Endothelial cell of umbilical vein (primary cell): ENCODE data around the gene DOCK1. TPM values are rescaled to one million over a fixed set of nuclear protein-coding genes. Genes with fewer than 3 reads are reported as not detected.

Source experiments
- BruUV-seq: library from RNA; stranded (reverse); fragments of 400-500 nt; replicated peaks from 2 replicates; lab custom pipeline; 2021; lab: Mats Ljungman, UMichigan
- CTCF ChIA-PET: fragments of 300-600, 350-600 bp; sonication (Branson Sonifier 250); formaldehyde crosslinking; loops from one replicate; lab custom pipeline; 2021; ENCODE audit warnings: antibody characterized with exemption, inconsistent platforms; lab: Charles Lee
- POLR2A ChIA-PET: fragments of 300-600, 350-600 bp; sonication (Branson Sonifier 250); formaldehyde crosslinking; loops from one replicate; lab custom pipeline; 2021; ENCODE audit warnings: antibody characterized with exemption, inconsistent platforms; lab: Charles Lee
- DNase-seq: peaks from one replicate; pipeline ENCODE4 v3.0.0-alpha.2; 2011; ENCODE audit warnings: low read depth, low spot score
- FAIRE-seq: peaks from 2 replicates; lab custom pipeline; 2011; peaks lifted over from hg19 to GRCh38; lab: Jason Lieb, UNC
- H2AFZ ChIP-seq: 2 replicates; pipeline ENCODE4 v1.6.0; 2012; ENCODE audit warnings: low read depth, low read length, control low read depth, inconsistent platforms
- H3K27ac ChIP-seq: 2 replicates; pipeline ENCODE4 v1.5.1; 2011; ENCODE audit warnings: low read depth, mild to moderate bottlenecking, control low read depth, low read length, moderate library complexity; ENCODE audit not compliant: insufficient read depth
- H3K27me3 ChIP-seq, 2 experiments: 2 replicates each; pipeline versions ENCODE4 v1.6.0 to v1.6.1; 2011; ENCODE audit warnings: low read length in 2 of 2, mixed read lengths in 1 of 2; ENCODE audit not compliant: control insufficient read depth in 2 of 2, insufficient read depth in 2 of 2
- H3K36me3 ChIP-seq, 2 experiments: 2 replicates in 1 of 2; 3 replicates in 1 of 2; pipeline ENCODE4 v1.5.1; 2011; ENCODE audit warnings: low read length in 2 of 2, mild to moderate bottlenecking in 1 of 2, moderate library complexity in 1 of 2; ENCODE audit not compliant: control insufficient read depth in 2 of 2, insufficient read depth in 2 of 2; ENCODE audit errors: extremely low read depth in 1 of 2
- H3K4me1 ChIP-seq: 3 replicates; pipeline ENCODE4 v1.5.1; 2011; ENCODE audit warnings: mild to moderate bottlenecking, low read length; ENCODE audit not compliant: control insufficient read depth, insufficient read depth; ENCODE audit errors: extremely low read depth
- H3K4me2 ChIP-seq: 2 replicates; pipeline ENCODE4 v1.6.1; 2011; ENCODE audit warnings: low read length, control low read depth, mixed read lengths; ENCODE audit not compliant: insufficient read depth
- H3K4me3 ChIP-seq, 3 experiments: fragments of 200-600 bp in 1 of 3; sonication (generic), shearing (Covaris generic) in 1 of 3; replicated peaks in 1 of 3; 2 replicates each; pipeline ENCODE4 v1.5.1; 2011 to 2016; ENCODE audit warnings: control low read depth in 3 of 3, low read length in 3 of 3, mild to moderate bottlenecking in 2 of 3, inconsistent platforms in 1 of 3, low read depth in 1 of 3, moderate library complexity in 1 of 3; ENCODE audit not compliant: insufficient read depth in 1 of 3
- H3K79me2 ChIP-seq: 2 replicates; pipeline ENCODE4 v1.6.0; 2012; ENCODE audit warnings: low read length, inconsistent platforms; ENCODE audit not compliant: control insufficient read depth, insufficient read depth
- H3K9ac ChIP-seq: replicated peaks from 2 replicates; pipeline ENCODE3; 2011; ENCODE audit warnings: low read length, control low read depth; ENCODE audit not compliant: insufficient read depth; ENCODE audit errors: extremely low read depth
- H3K9me1 ChIP-seq: replicated peaks from 3 replicates; pipeline ENCODE4 v1.6.0; 2011; ENCODE audit warnings: mild to moderate bottlenecking, low read length; ENCODE audit not compliant: control insufficient read depth, insufficient read depth; ENCODE audit errors: extremely low read depth
- H3K9me3 ChIP-seq: replicated peaks from 2 replicates; pipeline ENCODE4 v1.5.1; 2012; ENCODE audit warnings: low read length, inconsistent platforms; ENCODE audit not compliant: control insufficient read depth, insufficient read depth
- H4K20me1 ChIP-seq: replicated peaks from 2 replicates; pipeline ENCODE3; 2011; ENCODE audit warnings: mild to moderate bottlenecking, low read length; ENCODE audit not compliant: control insufficient read depth, insufficient read depth; ENCODE audit errors: extremely low read depth
- EZH2 ChIP-seq: IDR thresholded peaks from 2 replicates; pipeline ENCODE4 v1.6.1; 2012; ENCODE audit warnings: borderline replicate concordance, low read depth, mild to moderate bottlenecking, moderate library complexity, low read length, inconsistent platforms; ENCODE audit not compliant: severe bottlenecking
- FOS ChIP-seq: IDR thresholded peaks from 2 replicates; pipeline ENCODE4 v1.6.1; 2011; ENCODE audit warnings: mild to moderate bottlenecking, low read length, moderate library complexity, borderline replicate concordance; ENCODE audit not compliant: insufficient read depth
- GATA2 ChIP-seq: IDR thresholded peaks from 2 replicates; pipeline ENCODE4 v1.7.0; 2011; ENCODE audit warnings: low read depth, mild to moderate bottlenecking, moderate library complexity, mixed read lengths, low read length; ENCODE audit not compliant: insufficient read length, insufficient read depth
- JUN ChIP-seq: IDR thresholded peaks from 2 replicates; pipeline ENCODE4 v1.6.1; 2011; ENCODE audit warnings: borderline replicate concordance, low read depth; ENCODE audit not compliant: insufficient read length, insufficient read depth
- MYC ChIP-seq: IDR thresholded peaks from one replicate; pipeline ENCODE4 v1.6.1; 2011; ENCODE audit warnings: mild to moderate bottlenecking, low read depth, low read length
- POLR2A ChIP-seq: IDR thresholded peaks from 2 replicates; pipeline ENCODE4 v1.6.1; 2012; ENCODE audit warnings: low read depth, mild to moderate bottlenecking, control low read depth, low read length
- POLR2AphosphoS5 ChIP-seq: IDR thresholded peaks from 2 replicates; pipeline ENCODE4 v1.6.1; 2012; ENCODE audit warnings: low read depth, mild to moderate bottlenecking, control low read depth, low read length, moderate library complexity; ENCODE audit not compliant: insufficient read depth
- dilution Hi-C: fragments of 300-500 bp; cut with MboI; formaldehyde crosslinking; loops from one replicate; pipeline ENCODE4 v1.15.0; 2019; ENCODE audit warnings: low sequenced_read_pairs; ENCODE audit not compliant: extremely low pct_ligation_motif_present
- intact Hi-C: fragments of 100-400 bp; cut with micrococcal nuclease; formaldehyde crosslinking; loops from one replicate; pipeline ENCODE4 v1.10.0; 2022
- polyA plus RNA-seq, 4 experiments: library from polyadenylated mRNA; depleted of rRNA in 3 of 4; stranded (reverse) in 3 of 4; unstranded in 1 of 4; fragments of >200 nt; gene quantifications; 2 replicates each; pipeline versions ENCODE4 v1.2.1 to v1.2.3, GENCODE V29; 2011 to 2012; ENCODE audit warnings: missing spikeins in 1 of 4
- total RNA-seq: library from RNA; stranded (reverse); gene quantifications from 2 replicates; pipeline ENCODE4 v1.2.3, GENCODE V29; 2021
- TF ChIP-seq, protein P1 (sequence below), 2 donors: IDR thresholded peaks; 1 replicate in 1 of 2; 2 replicates in 1 of 2; pipeline ENCODE4 v1.5.1; 2011; ENCODE audit warnings: low read length in 2 of 2, mild to moderate bottlenecking in 2 of 2, moderate library complexity in 2 of 2, control low read depth in 1 of 2, inconsistent platforms in 1 of 2, low read depth in 1 of 2; ENCODE audit not compliant: insufficient read depth in 1 of 2; ENCODE audit errors: extremely low read depth in 1 of 2
- TF ChIP-seq, protein P2 (sequence below): IDR thresholded peaks from 2 replicates; pipeline ENCODE4 v1.6.1; 2011; ENCODE audit not compliant: insufficient read depth, insufficient read length

Gene DOCK1
- total and polyA plus RNA-seq, 2 donors (not counting 3 experiments of a cell fraction or from before 2014, with no cell fraction given), result 22.5 to 83.1 TPM

DNA sequence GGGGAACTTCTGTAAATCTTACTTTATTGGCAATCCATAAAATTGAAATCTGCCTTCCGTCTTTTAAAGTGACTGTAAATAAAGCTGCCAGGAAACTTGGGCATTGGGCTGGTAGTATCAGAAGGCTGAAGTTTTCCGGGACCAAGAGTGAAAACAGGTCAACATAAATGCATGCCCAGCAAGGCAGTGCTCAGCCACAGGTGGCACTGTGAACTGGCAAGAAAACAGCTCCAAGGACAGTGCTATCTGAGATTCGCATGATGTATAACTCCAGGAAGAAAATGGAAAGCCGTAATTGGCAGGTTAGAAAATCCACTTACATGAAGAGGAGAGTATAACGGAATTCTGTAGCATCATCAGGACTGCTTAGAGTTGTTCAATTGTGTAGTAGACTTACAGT, 293.1 kb downstream of the DOCK1 start:
- peaks cover 5 to 19% of the 10 kb centered on the region in 2 experiments for H3K27me3 ChIP-seq
- FAIRE-seq (no peak), DNase-seq (no peak)
- no peak overlapping the region for H2AFZ ChIP-seq
- peaks cover 4% of the 10 kb centered on the region for H3K4me1 ChIP-seq
- TF ChIP-seq, protein P1, sequence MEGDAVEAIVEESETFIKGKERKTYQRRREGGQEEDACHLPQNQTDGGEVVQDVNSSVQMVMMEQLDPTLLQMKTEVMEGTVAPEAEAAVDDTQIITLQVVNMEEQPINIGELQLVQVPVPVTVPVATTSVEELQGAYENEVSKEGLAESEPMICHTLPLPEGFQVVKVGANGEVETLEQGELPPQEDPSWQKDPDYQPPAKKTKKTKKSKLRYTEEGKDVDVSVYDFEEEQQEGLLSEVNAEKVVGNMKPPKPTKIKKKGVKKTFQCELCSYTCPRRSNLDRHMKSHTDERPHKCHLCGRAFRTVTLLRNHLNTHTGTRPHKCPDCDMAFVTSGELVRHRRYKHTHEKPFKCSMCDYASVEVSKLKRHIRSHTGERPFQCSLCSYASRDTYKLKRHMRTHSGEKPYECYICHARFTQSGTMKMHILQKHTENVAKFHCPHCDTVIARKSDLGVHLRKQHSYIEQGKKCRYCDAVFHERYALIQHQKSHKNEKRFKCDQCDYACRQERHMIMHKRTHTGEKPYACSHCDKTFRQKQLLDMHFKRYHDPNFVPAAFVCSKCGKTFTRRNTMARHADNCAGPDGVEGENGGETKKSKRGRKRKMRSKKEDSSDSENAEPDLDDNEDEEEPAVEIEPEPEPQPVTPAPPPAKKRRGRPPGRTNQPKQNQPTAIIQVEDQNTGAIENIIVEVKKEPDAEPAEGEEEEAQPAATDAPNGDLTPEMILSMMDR (IDR thresholded peaks at IDR 0.05; ENCODE audit: extremely low read depth in 1 of 2, insufficient read depth in 1 of 2, low read depth in 1 of 2, low read length in 2 of 2), result peak in 1 of 2 donors; percentile 13
- TF ChIP-seq POLR2AphosphoS5, result no peak
- H4K20me1 ChIP-seq, result peaks cover 4% of the 10 kb centered on the region
- CTCF ChIA-PET, result no interaction called here
- H3K9ac ChIP-seq, result no peak overlapping the region
- intact Hi-C loops, result loop anchor here (5.0 kb wide), 1 partner anchor 159 kb away; no protein-coding TSS in a partner anchor
- no TSS peak for BruUV-seq
- H3K4me2 ChIP-seq, result no peak overlapping the region
- H3K79me2 ChIP-seq, result no peaks in the 10 kb centered on the region
- H3K36me3 ChIP-seq, result no peaks in the 10 kb centered on the region
- H3K4me3 ChIP-seq, result no peak overlapping the region
- H3K9me3 ChIP-seq, result no peaks in the 10 kb centered on the region
- dilution Hi-C loops, result no loop called here
- no peaks in the 10 kb centered on the region for H3K9me1 ChIP-seq
- POLR2A ChIA-PET, result no interaction called here
- H3K27ac ChIP-seq, result no peak overlapping the region

DNA sequence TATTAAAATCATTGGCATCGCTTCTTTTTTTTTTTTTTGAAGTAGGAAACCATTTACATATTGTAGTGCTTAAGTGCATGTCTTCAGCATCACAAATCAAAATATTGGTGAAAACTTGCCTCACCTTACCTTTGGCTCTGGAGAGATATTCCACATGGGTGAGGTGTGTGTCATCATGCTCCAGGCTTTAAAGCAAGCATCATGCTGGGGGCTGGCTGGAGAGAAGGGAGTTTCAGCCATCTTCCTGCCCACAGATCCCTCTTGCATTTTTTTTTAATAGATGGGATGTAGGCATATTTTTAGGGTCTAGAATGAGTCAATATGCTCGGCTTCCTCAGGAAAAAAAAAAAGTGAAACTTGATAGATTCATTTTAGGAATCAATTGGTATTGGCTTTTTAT, 293.5 kb downstream of the DOCK1 start:
- no peaks in the 10 kb centered on the region for H3K9me1 ChIP-seq
- ChIA-PET POLR2A (no interaction called here), CTCF (no interaction called here)
- peaks cover 4% of the 10 kb centered on the region for H3K4me1 ChIP-seq
- no peak overlapping the region for H3K4me3 ChIP-seq
- peaks cover 5 to 19% of the 10 kb centered on the region in 2 experiments for H3K27me3 ChIP-seq
- no peaks in the 10 kb centered on the region for H3K36me3 ChIP-seq
- no peaks in the 10 kb centered on the region for H3K9me3 ChIP-seq
- H4K20me1 ChIP-seq, result peaks cover 4% of the 10 kb centered on the region
- H3K79me2 ChIP-seq, result no peaks in the 10 kb centered on the region
- H2AFZ ChIP-seq, result no peak overlapping the region
- H3K4me2 ChIP-seq, result no peak overlapping the region
- BruUV-seq, result no TSS peak
- dilution Hi-C loops, result no loop called here
- H3K27ac ChIP-seq, result no peak overlapping the region
- no peak overlapping the region for H3K9ac ChIP-seq
- TF ChIP-seq, protein P2, sequence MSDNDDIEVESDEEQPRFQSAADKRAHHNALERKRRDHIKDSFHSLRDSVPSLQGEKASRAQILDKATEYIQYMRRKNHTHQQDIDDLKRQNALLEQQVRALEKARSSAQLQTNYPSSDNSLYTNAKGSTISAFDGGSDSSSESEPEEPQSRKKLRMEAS, result no peak
- TF ChIP-seq JUN (no peak), EZH2 (no peak), FOS (no peak), GATA2 (no peak), MYC (no peak), POLR2A (no peak), POLR2AphosphoS5 (no peak)
- TF ChIP-seq, protein P1 (IDR thresholded peaks at IDR 0.05; ENCODE audit: extremely low read depth in 1 of 2, insufficient read depth in 1 of 2, low read depth in 1 of 2, low read length in 2 of 2), result no peak
- intact Hi-C loops, result loop anchor here (5.0 kb wide), 1 partner anchor 159 kb away; no protein-coding TSS in a partner anchor
- FAIRE-seq, result no peak
- no peak for DNase-seq
